HG02943 (cell line): Measurements from ENCODE around the gene ARAP1.

Experiments used
- ATAC-seq: cut with Tn5 transposase; IDR thresholded peaks from one replicate; pipeline ENCODE4 v1.9.1; 2021; ENCODE audit warnings: mild to moderate bottlenecking, low read depth, moderate library complexity; ENCODE audit not compliant: unreplicated experiment

ARAP1 gene

DNA sequence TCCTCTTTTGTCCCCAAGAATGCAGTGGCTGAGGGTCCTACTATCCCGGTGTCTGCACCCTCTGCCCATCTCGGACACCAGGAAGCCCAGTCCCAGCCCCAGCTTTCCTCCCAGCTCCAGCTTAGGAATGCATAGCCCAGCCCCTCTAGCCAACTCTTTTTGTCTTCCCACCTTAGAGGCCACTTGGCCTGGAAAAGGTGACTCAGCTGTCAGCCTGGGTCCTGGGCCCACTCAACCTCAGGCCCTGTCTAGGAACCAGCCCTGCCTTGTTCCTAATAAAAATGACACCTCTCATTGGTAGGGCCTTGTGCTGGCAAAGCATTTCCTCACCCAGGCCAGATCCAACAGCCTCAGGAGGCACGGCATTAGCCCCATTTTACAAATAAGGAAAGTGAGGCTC lies 106.2 kb downstream of the ARAP1 start:
- no peak for ATAC-seq

DNA sequence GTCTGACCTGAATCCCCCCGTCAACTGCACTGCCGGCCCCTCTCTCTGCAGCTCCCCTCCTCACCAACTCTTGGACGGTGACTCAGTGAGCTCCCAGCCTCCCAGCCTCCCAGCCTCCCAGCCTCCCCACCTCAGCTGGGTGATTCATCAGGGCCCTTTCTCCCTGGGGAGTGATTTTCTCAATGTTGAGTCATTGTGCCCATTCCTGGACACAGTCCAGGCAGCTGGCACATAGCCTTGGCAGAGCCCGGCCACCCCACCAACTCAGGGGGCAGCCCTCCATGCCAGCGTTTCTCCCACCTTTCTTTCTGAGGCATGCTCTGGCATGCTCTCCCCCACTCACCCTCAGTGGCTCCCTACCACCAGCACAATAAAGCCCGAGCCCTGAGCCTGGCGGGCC lies 108.7 kb downstream of the ARAP1 start:
- ATAC-seq: no peak

DNA sequence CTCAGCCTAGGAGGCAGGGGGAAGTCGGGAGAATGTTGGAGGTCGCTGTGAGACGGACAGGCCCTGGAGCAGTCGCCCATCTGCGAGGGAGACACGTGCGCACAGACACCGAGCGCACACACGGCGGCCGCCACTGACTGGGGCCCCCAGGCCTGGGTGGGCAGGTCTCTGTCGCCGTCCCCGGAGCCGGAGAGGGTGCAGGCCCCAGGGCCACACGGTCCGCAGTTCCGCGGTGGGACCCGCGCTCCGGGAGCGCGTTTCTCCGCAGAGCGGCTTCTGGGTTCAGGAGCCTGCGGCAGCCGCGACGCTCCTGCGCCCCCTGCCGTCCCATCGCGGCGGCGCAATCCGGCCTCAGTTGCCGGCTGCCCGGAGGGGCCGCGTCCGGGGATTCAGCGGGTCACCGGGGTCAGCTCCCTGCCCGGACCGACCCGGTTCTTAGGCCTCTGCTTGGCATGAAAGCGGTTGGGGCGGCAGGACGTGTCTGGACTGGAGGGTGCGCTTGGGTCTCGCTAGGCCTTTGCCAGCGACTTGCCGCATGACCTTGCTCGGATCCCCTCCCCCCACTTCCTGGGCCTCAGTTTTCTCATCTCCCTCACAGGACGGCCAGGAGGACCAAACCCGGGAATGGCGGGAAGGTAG lies 109.2 kb downstream of the ARAP1 start:
- ATAC-seq: no peak

DNA sequence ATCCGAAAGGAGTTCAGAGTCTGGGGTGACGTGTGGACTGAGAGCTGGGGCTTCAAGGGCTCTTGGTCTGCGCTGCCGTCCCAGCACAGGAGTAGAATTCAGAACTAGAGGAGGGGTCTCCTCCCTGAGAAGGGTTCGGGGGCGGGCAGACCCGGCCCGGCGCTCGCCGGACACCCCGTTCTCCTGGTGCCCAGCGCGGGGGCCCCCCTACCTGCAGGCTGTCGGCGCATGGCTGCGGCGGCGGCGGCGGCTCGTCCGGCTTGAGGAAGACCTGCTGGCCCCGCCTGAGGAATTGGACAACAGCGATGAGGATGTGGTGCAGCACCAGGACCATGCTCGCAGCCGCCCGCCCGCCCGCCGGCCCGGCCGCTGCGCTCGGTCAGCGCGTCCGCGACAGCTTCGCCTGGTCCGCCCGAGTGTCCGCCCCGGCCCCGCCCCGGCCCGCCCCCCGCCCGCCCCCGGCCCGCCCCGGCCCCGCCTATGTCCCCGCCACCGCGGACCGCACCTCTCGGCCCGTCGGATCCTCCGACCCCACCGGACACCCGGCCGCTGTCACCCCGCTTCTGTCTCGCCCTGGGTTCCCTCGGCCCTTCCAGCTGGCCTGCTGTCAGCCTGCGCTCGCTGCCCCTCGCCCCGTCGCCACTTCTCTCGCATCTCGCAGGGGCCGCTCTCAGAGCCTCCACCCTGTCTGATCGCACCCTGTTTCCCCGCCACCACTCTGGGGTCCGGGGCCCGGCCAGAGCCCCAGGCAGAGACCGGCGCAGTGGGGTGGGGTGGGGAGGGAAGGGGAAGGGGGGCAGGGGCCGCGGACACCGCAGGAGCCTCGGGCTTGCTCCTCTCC lies 109.9 kb downstream of the ARAP1 start:
- ATAC-seq: no peak

DNA sequence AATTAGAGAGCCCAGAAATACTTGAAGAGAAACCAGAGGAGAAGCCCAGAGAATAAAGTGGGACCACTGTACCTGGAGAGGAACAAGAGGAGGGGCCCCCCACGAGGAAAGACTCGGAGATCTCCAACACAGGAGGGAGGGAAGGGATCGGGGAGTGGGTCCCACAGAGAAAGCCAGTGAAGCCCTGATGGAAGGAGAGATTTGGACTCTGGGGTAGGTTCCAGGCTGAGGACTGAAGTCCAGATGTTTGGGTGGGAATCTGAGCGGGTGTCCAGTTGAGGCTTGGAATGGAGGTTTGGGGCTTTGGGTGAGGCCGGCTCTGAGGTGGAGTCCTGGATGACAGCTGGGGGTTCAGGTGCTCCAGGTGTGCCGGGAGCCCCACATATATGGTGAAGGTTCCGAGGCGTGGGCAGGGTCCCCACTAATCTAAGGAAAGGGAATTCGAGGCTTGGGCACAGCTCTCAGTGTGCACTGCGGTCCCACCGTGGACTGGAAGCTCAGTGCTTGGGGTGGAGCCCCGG lies 110.6 kb downstream of the ARAP1 start:
- no peak for ATAC-seq

DNA sequence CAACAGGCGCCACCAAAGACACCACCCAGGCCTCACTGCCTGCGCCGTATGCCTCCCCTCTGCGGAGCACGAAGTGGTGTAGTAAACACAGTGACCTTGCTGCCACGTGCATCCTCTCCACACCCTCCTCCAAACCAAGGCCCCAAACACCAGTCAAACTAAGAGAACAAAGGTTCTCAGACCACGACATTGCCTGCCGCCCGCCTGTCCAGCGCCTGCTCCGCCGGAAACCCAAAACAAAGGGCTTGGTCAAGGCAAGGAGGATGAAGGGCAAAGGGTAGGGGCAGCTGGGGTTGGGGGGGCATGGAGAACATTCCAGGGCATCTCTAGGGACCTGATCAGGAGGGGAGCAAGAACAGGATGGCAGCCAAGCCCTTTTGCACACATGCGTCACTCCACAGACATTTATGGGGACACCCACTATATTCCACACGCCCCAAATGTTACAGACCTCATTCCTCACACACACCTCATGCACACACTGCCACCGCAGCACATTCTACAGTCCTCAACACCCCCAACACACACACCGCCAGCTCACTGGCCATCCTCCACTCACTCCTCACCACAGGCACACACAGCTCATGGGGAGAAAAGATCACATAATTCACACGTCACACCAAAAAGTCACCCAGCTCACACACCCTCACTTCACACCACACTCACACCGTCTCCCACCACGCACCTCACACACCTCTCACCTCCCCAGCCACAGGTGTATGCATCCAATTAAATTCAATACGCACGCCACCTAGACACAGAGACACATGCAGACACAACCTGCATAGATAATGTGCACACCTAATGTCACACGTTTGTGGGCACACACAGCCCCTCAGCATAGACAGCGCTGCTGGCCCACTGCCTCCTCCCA lies 112.5 kb downstream of the ARAP1 start:
- no peak for ATAC-seq

DNA sequence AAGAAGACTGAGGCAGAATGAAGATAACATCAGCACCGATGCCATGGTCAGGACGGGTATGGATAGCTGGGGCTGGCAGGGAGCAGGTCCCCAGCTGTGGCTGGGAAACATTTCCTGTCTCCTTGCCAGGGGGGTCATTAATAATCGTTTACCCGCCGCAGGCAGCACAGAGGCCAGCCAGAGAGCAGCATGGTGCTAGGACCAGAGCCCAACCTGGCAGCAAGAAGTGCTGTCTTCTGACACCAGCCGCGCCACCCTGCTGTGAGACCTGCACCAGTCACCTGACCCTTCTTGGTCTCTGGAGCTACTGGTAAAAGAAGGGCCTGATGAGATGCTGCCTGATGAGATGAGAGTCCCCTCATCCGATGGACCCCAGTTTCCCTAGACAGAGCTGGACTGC lies 114.3 kb downstream of the ARAP1 start:
- ATAC-seq: no peak

DNA sequence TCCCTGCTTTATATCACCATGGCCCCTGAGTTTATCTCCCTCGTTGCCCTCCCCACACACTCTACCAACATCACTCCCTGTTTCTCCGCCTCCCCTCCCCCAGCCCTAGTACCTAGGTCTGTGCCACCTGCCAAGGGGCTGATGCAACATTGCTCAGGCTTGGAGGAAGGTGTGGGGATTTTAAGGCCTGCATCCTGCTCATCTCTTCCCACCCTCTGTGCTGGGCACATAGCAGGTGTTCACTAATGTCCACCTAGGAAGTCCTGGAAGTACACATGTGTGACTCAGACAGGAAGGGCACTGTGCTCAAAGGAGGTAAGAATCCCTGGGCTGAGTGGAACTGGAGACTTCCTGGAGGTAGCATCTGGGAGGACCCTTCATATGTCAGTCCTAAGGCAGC lies 115.0 kb downstream of the ARAP1 start:
- no peak for ATAC-seq

DNA sequence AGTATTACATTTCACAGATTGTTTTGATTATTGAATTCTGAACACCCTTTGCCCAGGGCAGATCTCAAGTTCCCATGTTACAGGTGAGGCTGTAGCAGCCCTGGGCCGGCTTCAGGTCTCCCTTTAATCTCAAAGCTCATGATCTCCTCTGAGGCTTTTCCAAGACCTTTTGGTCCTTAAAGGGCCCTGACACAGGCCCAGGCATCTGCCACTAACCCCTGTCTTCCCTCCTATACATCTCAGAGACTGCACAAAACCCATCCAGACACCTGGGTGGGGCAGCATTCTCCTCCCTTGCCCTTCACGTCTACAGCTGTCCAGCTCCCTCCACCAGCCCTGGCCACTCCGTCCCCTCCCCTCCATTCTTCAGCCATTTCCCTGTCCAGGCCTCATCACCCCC lies 115.8 kb downstream of the ARAP1 start:
- no peak for ATAC-seq

DNA sequence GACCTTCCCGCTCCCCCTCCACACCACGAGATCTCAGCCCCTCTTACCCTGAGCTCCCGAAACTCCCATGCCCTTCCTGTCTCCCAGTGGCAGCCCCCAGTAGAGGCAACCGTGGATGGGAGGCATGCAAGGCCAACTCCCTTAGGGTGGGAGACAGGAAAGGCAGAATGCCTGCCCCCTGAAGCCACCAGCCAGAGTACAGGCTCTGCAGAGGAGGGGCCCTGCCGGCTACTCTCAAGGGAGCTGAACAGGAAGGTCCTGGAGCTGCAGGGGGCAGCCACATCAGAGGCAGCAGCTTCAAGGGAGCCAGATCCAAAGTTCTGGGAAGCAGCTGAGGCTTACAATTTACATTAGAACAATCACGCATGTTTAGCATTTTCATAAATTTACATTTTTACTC lies 116.3 kb downstream of the ARAP1 start:
- no peak for ATAC-seq

DNA sequence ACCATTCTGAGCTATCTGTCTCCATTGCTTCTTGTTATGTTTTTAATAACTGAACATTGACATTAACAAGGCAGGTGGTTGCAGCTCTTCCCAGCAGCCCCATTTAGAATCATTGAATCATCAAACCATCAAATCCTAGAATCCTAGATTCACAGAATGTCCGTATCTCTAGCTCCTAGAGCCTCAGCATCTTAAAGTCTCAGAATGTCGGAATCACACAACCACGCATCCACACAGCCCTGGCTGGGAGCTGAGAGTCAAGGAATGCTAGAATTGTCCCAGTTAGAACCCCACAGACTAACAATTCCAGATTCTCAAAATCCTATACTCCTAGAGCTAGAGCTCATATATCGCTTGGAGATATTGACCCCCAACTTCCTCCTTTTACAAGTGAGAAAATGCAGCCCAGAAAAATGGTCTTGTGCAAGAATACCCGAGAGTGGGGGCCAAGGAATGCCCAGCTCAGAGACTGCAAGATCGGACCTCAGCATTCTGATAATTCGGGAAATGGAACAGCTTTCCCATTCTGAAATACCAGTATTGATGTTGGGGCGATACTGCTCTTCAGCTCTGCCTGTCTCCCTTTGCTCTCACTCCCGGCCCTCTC lies 116.8 kb downstream of the ARAP1 start:
- no peak for ATAC-seq
